Measurements from ENCODE around the gene ZNF841.
"Not testable (repeated sequence)": the region's sequence is repeated elsewhere in the genome, so short reads cannot be mapped to it uniquely, and the experiment has no call there.

The ZNF841 gene

GRCh38 chr19:52066258-52066863 lies 29.2 kb downstream of the ZNF841 start:
- no peak for DNase-seq

DNA sequence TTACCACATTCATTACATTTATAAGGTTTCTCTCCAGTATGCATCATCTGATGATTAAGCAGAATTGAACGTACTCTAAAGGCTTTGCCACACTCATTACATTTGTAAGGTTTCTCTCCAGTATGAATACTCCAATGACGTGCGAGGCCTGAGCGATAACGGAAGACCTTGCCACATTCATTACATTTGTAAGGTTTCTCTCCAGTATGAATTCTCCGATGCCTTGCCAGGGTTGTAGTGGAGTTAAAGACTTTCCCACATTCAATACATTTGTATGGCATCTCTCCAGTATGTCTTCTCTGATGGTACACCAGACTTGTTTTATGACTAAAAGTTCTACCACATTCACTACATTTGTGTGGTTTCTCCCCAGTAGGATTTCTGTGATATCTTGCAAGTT lies 30.2 kb downstream of the ZNF841 start:
- no peak for DNase-seq

DNA sequence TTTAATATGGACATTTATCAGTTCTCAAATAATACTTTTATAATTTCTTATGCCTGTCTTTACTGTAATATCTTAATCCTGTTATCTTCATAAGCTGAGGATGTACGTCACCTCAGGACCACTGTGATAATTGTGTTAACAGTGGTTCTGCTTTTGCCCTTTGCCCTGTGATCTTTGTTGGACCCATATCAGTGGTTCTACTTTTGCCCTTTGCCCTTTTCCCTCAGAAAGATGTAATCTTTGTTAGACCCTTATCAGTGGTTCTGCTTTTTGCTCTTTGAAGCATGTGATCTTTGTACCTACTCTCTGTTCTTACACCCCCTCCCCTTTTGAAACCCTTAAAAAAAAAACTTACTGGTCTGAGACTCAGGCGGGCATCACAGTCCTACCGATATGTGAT lies 39.1 kb downstream of the ZNF841 start:
- DNase-seq = not testable (repeated sequence)

- not testable (repeated sequence) for DNase-seq
These were observed 43.8 kb downstream of the ZNF841 start for GRCh38 chr19:52051736-52052135.

- DNase-seq = peak; percentile 92
These were observed 46.7 kb downstream of the ZNF841 start, which contains the start of gene ZNF432 for GRCh38 chr19:52048555-52049501. Gene ZNF432, minus strand, starts transcription at chr19:52048838. Its CDS starts 1,970 bp downstream, at chr19:52046868.

- no peak for DNase-seq
These were observed 56.4 kb downstream of the ZNF841 start for GRCh38 chr19:52039169-52039568.

GRCh38 chr19:52034051-52034728 lies 61.4 kb downstream of the ZNF841 start:
- DNase-seq = no peak

- DNase-seq = no peak
These were observed 66.8 kb downstream of the ZNF841 start for GRCh38 chr19:52028780-52029123.

GRCh38 chr19:52028027-52028779 lies 67.4 kb downstream of the ZNF841 start, which contains the start of gene ZNF614:
Gene ZNF614, minus strand, starts transcription at chr19:52028379. Its CDS starts 2,634 bp downstream, at chr19:52025745.
- peak; percentile 86 for DNase-seq

GRCh38 chr19:52026255-52026990 lies 69.1 kb downstream of the ZNF841 start:
- DNase-seq = not testable (repeated sequence)

- not testable (repeated sequence) for DNase-seq
These were observed 71.1 kb downstream of the ZNF841 start for GRCh38 chr19:52024478-52024877.

GRCh38 chr19:52022193-52022592 lies 73.4 kb downstream of the ZNF841 start:
- no peak for DNase-seq

DNA sequence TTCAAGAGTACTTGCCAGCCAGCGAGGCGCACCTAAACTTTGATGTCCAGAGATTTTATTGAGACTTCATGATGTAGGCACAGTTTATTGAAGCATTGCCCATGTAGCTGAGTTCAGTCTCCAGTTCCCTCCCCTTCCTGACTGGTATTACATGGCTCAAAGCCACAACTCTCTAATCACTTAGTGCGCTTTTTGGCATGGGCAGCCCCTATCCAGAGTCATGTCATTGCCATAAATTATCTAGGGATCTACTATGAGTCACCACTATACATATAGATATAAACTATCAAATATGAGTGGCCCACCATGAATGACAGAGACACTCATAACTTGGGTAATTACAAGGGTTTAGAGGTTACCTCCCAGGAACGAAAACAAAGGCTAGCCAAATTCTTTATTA lies 75.1 kb downstream of the ZNF841 start:
- no peak for DNase-seq
